GM21447 (cell line): Measurements from ENCODE around the gene IMPACT.
A peak's percentile ranks its signal among the peaks of the same experiment; 100 is the strongest.

Experiments
- ATAC-seq: cut with Tn5 transposase; IDR thresholded peaks from one replicate; pipeline ENCODE4 v1.9.1; 2021; ENCODE audit not compliant: unreplicated experiment

IMPACT gene

GRCh38 chr18:24475926-24476589, 49.6 kb downstream of the IMPACT start:
- no peak for ATAC-seq

GRCh38 chr18:24479371-24479770, 52.9 kb downstream of the IMPACT start:
- no peak for ATAC-seq

GRCh38 chr18:24482821-24483220, 56.4 kb downstream of the IMPACT start:
- ATAC-seq = no peak

GRCh38 chr18:24485681-24486080, 59.2 kb downstream of the IMPACT start:
- ATAC-seq = no peak

GRCh38 chr18:24486684-24487083, 60.2 kb downstream of the IMPACT start:
- ATAC-seq = no peak

GRCh38 chr18:24488824-24489493, 62.5 kb downstream of the IMPACT start:
- no peak for ATAC-seq

GRCh38 chr18:24490539-24490938, 64.1 kb downstream of the IMPACT start:
- no peak for ATAC-seq

- peak; percentile 82 for ATAC-seq
Observed at GRCh38 chr18:24491927-24492834, 65.7 kb downstream of the IMPACT start.

- ATAC-seq = no peak
Observed at GRCh38 chr18:24494586-24494985, 68.1 kb downstream of the IMPACT start.

- no peak for ATAC-seq
Observed at GRCh38 chr18:24497031-24497754, 70.7 kb downstream of the IMPACT start.

- ATAC-seq = no peak
Observed at GRCh38 chr18:24499814-24500213, 73.3 kb downstream of the IMPACT start.

GRCh38 chr18:24500217-24500616, 73.7 kb downstream of the IMPACT start:
- ATAC-seq = no peak

- no peak for ATAC-seq
Observed at GRCh38 chr18:24500766-24501165, 74.3 kb downstream of the IMPACT start.

- no peak for ATAC-seq
Observed at GRCh38 chr18:24502667-24503523, 76.4 kb downstream of the IMPACT start.
